ENCODE measurements around the gene TCL1A. TPM values are rescaled to one million over a fixed set of nuclear protein-coding genes. Genes with fewer than 3 reads are reported as not detected.

TCL1A gene
- total RNA-seq, 1 experiment from 2014 or later = not detected

DNA sequence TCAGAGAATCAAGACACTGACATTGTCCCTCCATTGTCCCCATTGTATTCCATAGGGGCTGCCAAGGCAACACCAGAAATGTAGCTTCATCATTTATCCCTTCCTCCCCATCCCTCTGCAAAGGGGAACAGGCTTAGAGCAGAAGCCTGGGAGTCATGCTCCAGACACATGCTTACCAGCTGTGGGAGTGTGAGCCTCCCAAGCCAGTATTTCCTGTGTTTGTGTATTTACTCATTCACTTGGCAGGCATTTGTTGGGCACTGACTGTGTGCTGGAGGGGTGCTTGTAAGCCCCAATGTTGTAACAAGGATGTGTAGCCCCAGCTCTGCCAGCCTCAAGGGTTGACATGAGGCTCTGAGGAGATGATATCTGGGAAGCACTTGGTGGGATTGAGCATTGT, 46.0 kb upstream of the TCL1A start:
- Mint-ChIP-seq H3K9me3 (ENCODE audit: low read depth, unreplicated experiment) (no peaks in the 10 kb centered on the region), H3K4me1 (ENCODE audit: low read depth, unreplicated experiment) (no peaks in the 10 kb centered on the region), H3K4me3 (ENCODE audit: low read depth, unreplicated experiment) (no peak overlapping the region), H3K36me3 (ENCODE audit: insufficient read depth, unreplicated experiment) (no peaks in the 10 kb centered on the region), H3K27me3 (ENCODE audit: unreplicated experiment) (peaks cover 62% of the 10 kb centered on the region), H3K27ac (ENCODE audit: unreplicated experiment) (no peak overlapping the region)
- DNase-seq = no peak
- CTCF ChIA-PET = interaction anchor here (0.6 kb wide), 1 partner anchor 10 kb away, joined by 4 read pairs; no protein-coding TSS in a partner anchor
- intact Hi-C loops (cut with micrococcal nuclease; ENCODE audit: unreplicated experiment) = no loop called here
- BruUV-seq (replicated peaks) = no TSS peak
- TF ChIP-seq, protein P1, sequence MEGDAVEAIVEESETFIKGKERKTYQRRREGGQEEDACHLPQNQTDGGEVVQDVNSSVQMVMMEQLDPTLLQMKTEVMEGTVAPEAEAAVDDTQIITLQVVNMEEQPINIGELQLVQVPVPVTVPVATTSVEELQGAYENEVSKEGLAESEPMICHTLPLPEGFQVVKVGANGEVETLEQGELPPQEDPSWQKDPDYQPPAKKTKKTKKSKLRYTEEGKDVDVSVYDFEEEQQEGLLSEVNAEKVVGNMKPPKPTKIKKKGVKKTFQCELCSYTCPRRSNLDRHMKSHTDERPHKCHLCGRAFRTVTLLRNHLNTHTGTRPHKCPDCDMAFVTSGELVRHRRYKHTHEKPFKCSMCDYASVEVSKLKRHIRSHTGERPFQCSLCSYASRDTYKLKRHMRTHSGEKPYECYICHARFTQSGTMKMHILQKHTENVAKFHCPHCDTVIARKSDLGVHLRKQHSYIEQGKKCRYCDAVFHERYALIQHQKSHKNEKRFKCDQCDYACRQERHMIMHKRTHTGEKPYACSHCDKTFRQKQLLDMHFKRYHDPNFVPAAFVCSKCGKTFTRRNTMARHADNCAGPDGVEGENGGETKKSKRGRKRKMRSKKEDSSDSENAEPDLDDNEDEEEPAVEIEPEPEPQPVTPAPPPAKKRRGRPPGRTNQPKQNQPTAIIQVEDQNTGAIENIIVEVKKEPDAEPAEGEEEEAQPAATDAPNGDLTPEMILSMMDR (IDR thresholded peaks at IDR 0.05; ENCODE audit: unreplicated experiment) = no peak

DNA sequence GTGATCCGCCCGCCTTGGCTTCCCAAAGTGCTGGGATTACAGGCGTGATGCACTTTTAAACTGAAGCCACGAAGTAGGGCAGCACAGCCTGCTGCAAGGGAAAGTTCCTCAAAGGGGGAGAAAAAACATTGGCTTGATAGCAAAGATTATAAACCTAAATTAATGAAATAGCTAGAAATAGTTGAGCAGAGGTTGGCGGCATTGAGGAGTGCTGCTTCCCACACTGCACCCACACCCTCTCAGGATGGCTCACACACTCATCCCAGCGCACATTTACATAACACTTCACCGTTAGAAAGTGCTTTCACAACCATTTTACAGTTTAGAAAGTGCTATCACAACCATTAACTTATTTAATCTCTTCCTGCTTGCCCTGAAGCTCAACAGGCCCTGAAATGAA, 44.4 kb upstream of the TCL1A start:
- Mint-ChIP-seq H3K27ac (ENCODE audit: unreplicated experiment) (no peak overlapping the region), H3K4me3 (ENCODE audit: low read depth, unreplicated experiment) (no peak overlapping the region), H3K9me3 (ENCODE audit: low read depth, unreplicated experiment) (no peaks in the 10 kb centered on the region), H3K36me3 (ENCODE audit: insufficient read depth, unreplicated experiment) (no peaks in the 10 kb centered on the region), H3K4me1 (ENCODE audit: low read depth, unreplicated experiment) (no peaks in the 10 kb centered on the region), H3K27me3 (ENCODE audit: unreplicated experiment) (peaks cover 62% of the 10 kb centered on the region)
- BruUV-seq (replicated peaks) = no TSS peak
- DNase-seq = no peak
- TF ChIP-seq, protein P1 (IDR thresholded peaks at IDR 0.05; ENCODE audit: unreplicated experiment) = no peak
- CTCF ChIA-PET = no interaction called here
- intact Hi-C loops (cut with micrococcal nuclease; ENCODE audit: unreplicated experiment) = no loop called here

DNA sequence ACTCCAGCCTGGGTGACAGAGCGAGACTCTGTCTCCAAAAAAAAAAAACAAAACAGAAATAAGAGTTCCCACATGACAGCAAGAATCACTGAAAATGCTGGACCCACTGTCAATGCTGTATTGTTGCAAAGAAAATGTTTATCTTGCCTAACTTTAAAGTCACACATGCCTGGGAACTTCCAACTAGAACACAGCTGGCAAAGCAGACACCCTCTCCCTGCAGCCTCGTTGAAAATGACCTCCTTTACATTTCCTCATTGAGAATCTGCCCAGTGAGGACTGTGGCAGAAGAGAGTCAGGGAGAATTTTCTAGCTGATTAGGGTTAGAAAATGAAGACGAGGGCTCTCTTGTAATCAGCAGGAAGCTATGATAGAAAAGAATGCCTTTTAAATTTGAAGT, 42.8 kb upstream of the TCL1A start:
- CTCF ChIA-PET = no interaction called here

DNA sequence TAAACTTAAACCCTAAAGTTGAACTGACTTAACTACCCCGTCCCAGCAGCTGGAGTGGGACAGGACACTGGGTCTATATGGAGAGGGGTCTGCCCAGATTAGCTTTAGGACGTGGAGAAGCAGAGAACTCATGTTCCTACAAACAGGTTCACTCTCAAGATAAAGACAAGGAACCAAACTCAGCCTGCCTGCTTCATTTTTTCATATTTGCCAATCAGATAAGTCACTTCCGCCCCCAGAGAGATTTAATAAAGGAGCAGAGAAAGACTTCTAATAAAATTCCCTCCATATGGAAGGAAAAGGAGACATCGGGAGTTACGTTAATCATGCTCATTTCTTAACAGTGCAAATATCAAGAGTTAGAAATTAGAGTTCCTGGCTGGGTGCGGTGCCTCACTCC, 42.2 kb upstream of the TCL1A start:
- no peak overlapping the region for H3K27ac Mint-ChIP-seq (ENCODE audit: unreplicated experiment)
- CTCF ChIA-PET = no interaction called here
- no peaks in the 10 kb centered on the region for H3K4me1 Mint-ChIP-seq (ENCODE audit: low read depth, unreplicated experiment)
- TF ChIP-seq, protein P1 (IDR thresholded peaks at IDR 0.05; ENCODE audit: unreplicated experiment) = no peak
- DNase-seq = no peak
- no TSS peak for BruUV-seq (replicated peaks)
- intact Hi-C loops (cut with micrococcal nuclease; ENCODE audit: unreplicated experiment) = no loop called here
- H3K9me3 Mint-ChIP-seq (ENCODE audit: low read depth, unreplicated experiment) = no peaks in the 10 kb centered on the region
- peaks cover 46% of the 10 kb centered on the region for H3K27me3 Mint-ChIP-seq (ENCODE audit: unreplicated experiment)
- no peaks in the 10 kb centered on the region for H3K36me3 Mint-ChIP-seq (ENCODE audit: insufficient read depth, unreplicated experiment)
- no peak overlapping the region for H3K4me3 Mint-ChIP-seq (ENCODE audit: low read depth, unreplicated experiment)

More for the DNA sequence above, 42.8 kb upstream of the TCL1A start:
- no TSS peak for BruUV-seq (replicated peaks)
- Mint-ChIP-seq H3K4me3 (ENCODE audit: low read depth, unreplicated experiment) (no peak overlapping the region), H3K27me3 (ENCODE audit: unreplicated experiment) (peaks cover 52% of the 10 kb centered on the region), H3K36me3 (ENCODE audit: insufficient read depth, unreplicated experiment) (no peaks in the 10 kb centered on the region), H3K9me3 (ENCODE audit: low read depth, unreplicated experiment) (no peaks in the 10 kb centered on the region), H3K27ac (ENCODE audit: unreplicated experiment) (no peak overlapping the region), H3K4me1 (ENCODE audit: low read depth, unreplicated experiment) (no peaks in the 10 kb centered on the region)
- intact Hi-C loops (cut with micrococcal nuclease; ENCODE audit: unreplicated experiment) = no loop called here
- DNase-seq = no peak
- TF ChIP-seq, protein P1 (IDR thresholded peaks at IDR 0.05; ENCODE audit: unreplicated experiment) = no peak
